A673 (cell line): ENCODE measurements around the gene CBLB. TPM values are rescaled to one million over a fixed set of nuclear protein-coding genes. Genes with fewer than 3 reads are reported as not detected.

Experiments
- BruUV-seq: library from RNA; stranded (reverse); fragments of 400-500 nt; replicated peaks from 2 replicates; lab custom pipeline; 2021; lab: Mats Ljungman, UMichigan
- CTCF ChIA-PET: fragments of 300-600 bp; sonication (Branson Sonifier 250); formaldehyde crosslinking; loops from one replicate; lab custom pipeline; 2022; ENCODE audit warnings: antibody characterized with exemption; lab: Charles Lee
- POLR2A ChIA-PET: fragments of 300-600 bp; sonication (Branson Sonifier 250); formaldehyde crosslinking; loops from one replicate; lab custom pipeline; 2022; ENCODE audit warnings: antibody characterized with exemption; ENCODE audit not compliant: low non-redundant PET; lab: Charles Lee
- DNase-seq: peaks from one replicate; pipeline ENCODE4 v3.0.0-alpha.2; 2015; ENCODE audit warnings: low spot score
- H3K27ac ChIP-seq: fragments of 200-600 bp; sonication (generic); 2 replicates; pipeline ENCODE4 v1.5.1; 2016; ENCODE audit warnings: mixed run types, low read depth, mild to moderate bottlenecking, mixed read lengths, antibody characterized with exemption, low read length; ENCODE audit not compliant: poor library complexity, severe bottlenecking
- H3K27me3 ChIP-seq: fragments of 200-600 bp; sonication (generic); replicated peaks from 2 replicates; pipeline ENCODE4 v1.6.1; 2017; ENCODE audit warnings: mixed run types, low read depth, mild to moderate bottlenecking, mixed read lengths, antibody characterized with exemption, low read length; ENCODE audit not compliant: insufficient read depth, poor library complexity
- H3K36me3 ChIP-seq: fragments of 200-600 bp; sonication (generic); 2 replicates; pipeline ENCODE4 v1.6.1; 2016; ENCODE audit warnings: mixed run types, mild to moderate bottlenecking, mixed read lengths, antibody characterized with exemption, low read length; ENCODE audit not compliant: insufficient read depth, poor library complexity, severe bottlenecking
- H3K4me1 ChIP-seq: fragments of 200-600 bp; sonication (generic); 2 replicates; pipeline ENCODE4 v1.6.1; 2017; ENCODE audit warnings: mixed run types, mild to moderate bottlenecking, mixed read lengths, antibody characterized with exemption, low read length; ENCODE audit not compliant: insufficient read depth, poor library complexity, severe bottlenecking
- H3K4me3 ChIP-seq: fragments of 200-600 bp; sonication (generic); 2 replicates; pipeline ENCODE4 v1.5.1; 2016; ENCODE audit warnings: low read depth, mixed run types, mild to moderate bottlenecking, mixed read lengths, low read length; ENCODE audit not compliant: poor library complexity, severe bottlenecking
- H3K9me3 ChIP-seq: fragments of 200-600 bp; sonication (generic); 2 replicates; pipeline ENCODE4 v1.6.1; 2016; ENCODE audit warnings: mixed run types, low read depth, mild to moderate bottlenecking, mixed read lengths, antibody characterized with exemption, low read length; ENCODE audit not compliant: poor library complexity, severe bottlenecking
- EZH2 ChIP-seq: fragments of 200-600 bp; sonication (generic); IDR thresholded peaks from 2 replicates; pipeline ENCODE4 v1.6.1; 2017; ENCODE audit warnings: borderline replicate concordance, low read depth, mild to moderate bottlenecking, mixed read lengths, antibody characterized with exemption, low read length; ENCODE audit not compliant: poor library complexity, severe bottlenecking
- intact Hi-C: fragments of 100-400 bp; cut with micrococcal nuclease; formaldehyde crosslinking; loops from one replicate; pipeline ENCODE4 v1.10.0; 2022; ENCODE audit not compliant: unreplicated experiment
- total RNA-seq: library from RNA; stranded (reverse); gene quantifications from 2 replicates; pipeline ENCODE4 v1.2.3, GENCODE V29; 2021
- TF ChIP-seq, protein P1 (sequence below): fragments of 300-800, 200-600 bp; sonication (generic); conservative IDR thresholded peaks from 2 replicates; pipeline ENCODE4 v1.5.1; 2017; ENCODE audit warnings: low read depth, mild to moderate bottlenecking, antibody characterized with exemption, low read length, moderate library complexity, mixed read lengths

Gene CBLB
- total RNA-seq, 1 experiment from 2014 or later, result 23.3 TPM

DNA sequence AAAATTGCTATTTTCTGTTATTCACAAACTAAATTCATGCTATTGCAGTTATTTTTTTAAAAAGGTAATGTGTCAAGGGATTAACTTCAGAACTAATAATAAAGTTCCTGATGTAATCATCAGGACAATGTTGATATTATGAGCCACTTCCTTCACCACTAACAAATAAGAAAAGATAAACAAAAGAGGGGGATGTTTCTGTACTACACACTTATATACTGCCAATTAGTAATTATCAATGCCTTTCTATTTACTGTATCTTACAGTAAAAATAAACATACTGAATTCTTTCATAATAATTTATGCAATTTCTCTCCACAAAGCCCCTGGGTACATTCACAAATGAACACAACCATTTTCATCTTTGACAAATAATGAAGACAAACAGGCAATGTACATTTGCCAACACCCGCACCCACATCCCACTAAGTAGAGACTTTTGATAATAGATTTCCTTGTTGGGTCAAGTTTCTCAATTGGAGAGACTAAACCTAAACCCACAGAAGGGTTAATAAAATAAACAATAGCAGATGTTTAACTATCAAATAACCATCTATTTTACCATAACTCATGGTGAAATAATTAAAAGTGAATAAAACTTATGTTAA lies 3.7 kb downstream of the CBLB start:
- no peak for DNase-seq

DNA sequence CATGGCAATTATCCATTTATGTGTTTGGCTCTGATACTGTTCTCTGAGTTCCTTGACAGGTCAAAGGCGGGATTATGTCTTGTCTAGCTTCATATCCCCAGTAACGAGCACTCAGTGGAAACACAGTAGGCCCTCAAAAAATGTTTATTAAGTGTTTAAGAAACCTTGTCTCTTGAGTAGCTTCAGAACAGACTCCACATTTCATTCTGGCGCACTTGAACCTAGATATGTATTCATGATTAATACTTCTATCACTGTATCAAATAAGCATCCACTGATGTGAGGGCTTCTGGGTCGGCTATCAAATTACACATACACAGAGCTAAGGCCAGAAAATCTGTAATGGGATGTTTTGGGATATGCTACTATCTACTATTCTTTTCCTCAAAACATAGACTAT lies 4.6 kb downstream of the CBLB start:
- no TSS peak for BruUV-seq
- Histone ChIP-seq H3K36me3 (peaks cover 6% of the 10 kb centered on the region), H3K27ac (no peak overlapping the region), H3K9me3 (no peaks in the 10 kb centered on the region), H3K4me3 (no peak overlapping the region), H3K27me3 (no peaks in the 10 kb centered on the region), H3K4me1 (peaks cover 30% of the 10 kb centered on the region)
- no peak for DNase-seq
- POLR2A ChIA-PET, result no interaction called here
- CTCF ChIA-PET, result no interaction called here
- TF ChIP-seq EZH2, result no peak
- TF ChIP-seq, protein P1, sequence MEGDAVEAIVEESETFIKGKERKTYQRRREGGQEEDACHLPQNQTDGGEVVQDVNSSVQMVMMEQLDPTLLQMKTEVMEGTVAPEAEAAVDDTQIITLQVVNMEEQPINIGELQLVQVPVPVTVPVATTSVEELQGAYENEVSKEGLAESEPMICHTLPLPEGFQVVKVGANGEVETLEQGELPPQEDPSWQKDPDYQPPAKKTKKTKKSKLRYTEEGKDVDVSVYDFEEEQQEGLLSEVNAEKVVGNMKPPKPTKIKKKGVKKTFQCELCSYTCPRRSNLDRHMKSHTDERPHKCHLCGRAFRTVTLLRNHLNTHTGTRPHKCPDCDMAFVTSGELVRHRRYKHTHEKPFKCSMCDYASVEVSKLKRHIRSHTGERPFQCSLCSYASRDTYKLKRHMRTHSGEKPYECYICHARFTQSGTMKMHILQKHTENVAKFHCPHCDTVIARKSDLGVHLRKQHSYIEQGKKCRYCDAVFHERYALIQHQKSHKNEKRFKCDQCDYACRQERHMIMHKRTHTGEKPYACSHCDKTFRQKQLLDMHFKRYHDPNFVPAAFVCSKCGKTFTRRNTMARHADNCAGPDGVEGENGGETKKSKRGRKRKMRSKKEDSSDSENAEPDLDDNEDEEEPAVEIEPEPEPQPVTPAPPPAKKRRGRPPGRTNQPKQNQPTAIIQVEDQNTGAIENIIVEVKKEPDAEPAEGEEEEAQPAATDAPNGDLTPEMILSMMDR, result no peak
- intact Hi-C loops, result no loop called here

More for the DNA sequence above, 3.7 kb downstream of the CBLB start:
- Histone ChIP-seq H3K4me3 (no peak overlapping the region), H3K36me3 (peaks cover 6% of the 10 kb centered on the region), H3K27ac (no peak overlapping the region), H3K27me3 (no peaks in the 10 kb centered on the region), H3K4me1 (peaks cover 33% of the 10 kb centered on the region), H3K9me3 (no peaks in the 10 kb centered on the region)
- intact Hi-C loops, result loop anchor here (5.0 kb wide), 1 partner anchor 173 kb away; no protein-coding TSS in a partner anchor
- POLR2A ChIA-PET, result no interaction called here
- CTCF ChIA-PET, result no interaction called here
- no peak for TF ChIP-seq EZH2
- TF ChIP-seq, protein P1, result no peak
- no TSS peak for BruUV-seq

GRCh38 chr3:105863608-105864007 lies 5.2 kb downstream of the CBLB start:
- Histone ChIP-seq H3K4me3 (no peak overlapping the region), H3K27ac (no peak overlapping the region), H3K9me3 (no peaks in the 10 kb centered on the region), H3K27me3 (no peaks in the 10 kb centered on the region), H3K36me3 (peaks cover 6% of the 10 kb centered on the region), H3K4me1 (peaks cover 30% of the 10 kb centered on the region)
- no peak for TF ChIP-seq EZH2
- TF ChIP-seq, protein P1, result no peak
- CTCF ChIA-PET, result no interaction called here
- POLR2A ChIA-PET, result no interaction called here
- no peak for DNase-seq
- intact Hi-C loops, result no loop called here
- BruUV-seq, result no TSS peak
